Lower leg skin (tissue), 4 donors: Measurements from ENCODE around the gene GGA3. TPM values are rescaled to one million over a fixed set of nuclear protein-coding genes. Genes with fewer than 3 reads are reported as not detected.

Experiments
- DNase-seq, 2 donors: peaks; one replicate each; pipeline ENCODE4 v3.0.0-alpha.2; 2019; ENCODE audit warnings: low spot score in 2 of 2
- H3K4me3 ChIP-seq: fragments of 200-600 bp; sonication (generic); 2 replicates; pipeline ENCODE4 v1.5.1; 2017; ENCODE audit warnings: mild to moderate bottlenecking, low read depth; ENCODE audit not compliant: poor library complexity, severe bottlenecking
- POLR2A ChIP-seq, 2 donors: fragments of 450-650 bp; IDR thresholded peaks; one replicate each; pipeline ENCODE4 v1.6.1; 2016 to 2017; ENCODE audit warnings: antibody characterized with exemption in 2 of 2, mild to moderate bottlenecking in 1 of 2, moderate library complexity in 1 of 2
- WGBS, 2 donors: methylation state at CpG; one replicate each; pipeline ENCODE4 v1.1.5; 2018; 5-methylcytosine and 5-hydroxymethylcytosine counted together
- intact Hi-C: fragments of 100-400 bp; cut with DNase I; formaldehyde crosslinking; loops from one replicate; pipeline ENCODE4 v1.15.0; 2023; ENCODE audit warnings: low total_unique reads
- total RNA-seq, 4 donors: library from RNA; depleted of rRNA; stranded (reverse); fragments of >200 nt; gene quantifications; one replicate each; pipeline ENCODE4 v1.1.0, GENCODE V29; 2016
- TF ChIP-seq, protein P1 (sequence below), 3 donors: fragments of 450-650 bp; IDR thresholded peaks; one replicate each; pipeline ENCODE4 v1.5.1; 2016; ENCODE audit warnings: antibody characterized with exemption in 3 of 3, mild to moderate bottlenecking in 3 of 3, moderate library complexity in 2 of 3

The GGA3 gene
- total RNA-seq, 4 donors from 2014 or later = 27.5 to 43.1 (median 29.9) TPM

DNA sequence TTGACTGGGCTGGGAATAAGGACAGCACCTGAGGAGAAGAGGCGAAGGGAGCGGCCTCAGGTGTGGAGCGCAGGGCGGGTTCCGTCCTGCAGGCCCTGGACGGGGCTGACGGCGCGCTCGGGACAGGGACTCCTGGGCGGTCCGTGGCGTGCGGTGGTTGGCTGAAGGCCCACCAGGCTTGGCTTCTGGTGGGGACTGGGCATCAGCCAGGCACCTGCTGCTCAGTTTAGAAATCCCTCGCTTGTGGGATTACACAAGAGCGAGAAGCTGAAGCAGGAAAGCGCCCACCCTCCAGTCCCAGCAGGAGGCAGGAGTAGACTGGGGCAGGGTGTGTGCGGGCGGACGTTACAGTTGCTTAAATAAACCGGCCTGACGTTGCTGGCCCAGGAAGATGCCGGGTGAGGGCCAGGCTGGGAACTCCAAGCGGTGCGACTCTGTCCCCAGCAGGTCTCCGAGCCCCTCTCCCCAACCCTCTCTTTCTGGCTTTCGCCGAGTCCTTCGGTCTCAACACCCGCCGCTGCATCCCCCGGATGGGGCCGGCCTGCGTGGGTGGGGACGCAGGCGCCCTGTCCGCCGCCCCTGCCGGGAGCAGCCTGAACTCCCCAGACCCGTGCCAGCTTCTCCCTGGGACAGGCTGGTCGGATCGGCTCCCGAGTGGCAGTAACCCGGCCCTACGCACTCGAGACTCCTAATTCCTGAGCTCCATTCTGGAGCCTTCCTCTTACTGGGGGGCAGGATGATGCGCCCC, 9.0 kb upstream of the GGA3 start:
- 0 to 1% methylated on average over 30 to 37 of the region's 47 CpGs for WGBS, 2 donors
- peak overlapping the region; percentile 87 for H3K4me3 ChIP-seq
- intact Hi-C loops = no loop called here
- DNase-seq = peak; percentile 47 to 94
- no peak for TF ChIP-seq POLR2A (IDR thresholded peaks at IDR 0.05)
- TF ChIP-seq, protein P1, sequence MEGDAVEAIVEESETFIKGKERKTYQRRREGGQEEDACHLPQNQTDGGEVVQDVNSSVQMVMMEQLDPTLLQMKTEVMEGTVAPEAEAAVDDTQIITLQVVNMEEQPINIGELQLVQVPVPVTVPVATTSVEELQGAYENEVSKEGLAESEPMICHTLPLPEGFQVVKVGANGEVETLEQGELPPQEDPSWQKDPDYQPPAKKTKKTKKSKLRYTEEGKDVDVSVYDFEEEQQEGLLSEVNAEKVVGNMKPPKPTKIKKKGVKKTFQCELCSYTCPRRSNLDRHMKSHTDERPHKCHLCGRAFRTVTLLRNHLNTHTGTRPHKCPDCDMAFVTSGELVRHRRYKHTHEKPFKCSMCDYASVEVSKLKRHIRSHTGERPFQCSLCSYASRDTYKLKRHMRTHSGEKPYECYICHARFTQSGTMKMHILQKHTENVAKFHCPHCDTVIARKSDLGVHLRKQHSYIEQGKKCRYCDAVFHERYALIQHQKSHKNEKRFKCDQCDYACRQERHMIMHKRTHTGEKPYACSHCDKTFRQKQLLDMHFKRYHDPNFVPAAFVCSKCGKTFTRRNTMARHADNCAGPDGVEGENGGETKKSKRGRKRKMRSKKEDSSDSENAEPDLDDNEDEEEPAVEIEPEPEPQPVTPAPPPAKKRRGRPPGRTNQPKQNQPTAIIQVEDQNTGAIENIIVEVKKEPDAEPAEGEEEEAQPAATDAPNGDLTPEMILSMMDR (IDR thresholded peaks at IDR 0.05) = no peak

DNA sequence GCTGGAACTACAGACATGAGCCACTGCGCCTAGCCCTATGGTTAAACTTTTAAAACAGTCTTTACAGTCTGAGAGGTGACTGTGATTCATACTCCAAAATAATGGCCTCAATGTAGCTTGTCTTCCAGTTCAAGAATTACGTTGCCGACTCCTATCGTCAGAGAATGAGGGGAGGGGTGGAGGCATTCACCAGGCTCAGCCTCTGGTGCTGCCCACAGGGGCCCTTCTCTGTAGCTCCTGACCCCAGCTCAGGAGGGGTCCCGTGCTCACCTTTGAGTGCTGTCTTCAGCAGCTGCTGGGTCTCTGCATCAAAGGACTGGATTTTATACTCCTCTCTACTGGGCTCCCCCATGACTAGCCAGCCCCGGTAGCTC, 8.4 kb upstream of the GGA3 start:
- 14 to 18% methylated on average over 5 to 6 of the region's 6 CpGs for WGBS, 2 donors
- DNase-seq = no peak
- H3K4me3 ChIP-seq = peak overlapping the region; percentile 87
- intact Hi-C loops = no loop called here
- TF ChIP-seq, protein P1 (IDR thresholded peaks at IDR 0.05) = no peak

DNA sequence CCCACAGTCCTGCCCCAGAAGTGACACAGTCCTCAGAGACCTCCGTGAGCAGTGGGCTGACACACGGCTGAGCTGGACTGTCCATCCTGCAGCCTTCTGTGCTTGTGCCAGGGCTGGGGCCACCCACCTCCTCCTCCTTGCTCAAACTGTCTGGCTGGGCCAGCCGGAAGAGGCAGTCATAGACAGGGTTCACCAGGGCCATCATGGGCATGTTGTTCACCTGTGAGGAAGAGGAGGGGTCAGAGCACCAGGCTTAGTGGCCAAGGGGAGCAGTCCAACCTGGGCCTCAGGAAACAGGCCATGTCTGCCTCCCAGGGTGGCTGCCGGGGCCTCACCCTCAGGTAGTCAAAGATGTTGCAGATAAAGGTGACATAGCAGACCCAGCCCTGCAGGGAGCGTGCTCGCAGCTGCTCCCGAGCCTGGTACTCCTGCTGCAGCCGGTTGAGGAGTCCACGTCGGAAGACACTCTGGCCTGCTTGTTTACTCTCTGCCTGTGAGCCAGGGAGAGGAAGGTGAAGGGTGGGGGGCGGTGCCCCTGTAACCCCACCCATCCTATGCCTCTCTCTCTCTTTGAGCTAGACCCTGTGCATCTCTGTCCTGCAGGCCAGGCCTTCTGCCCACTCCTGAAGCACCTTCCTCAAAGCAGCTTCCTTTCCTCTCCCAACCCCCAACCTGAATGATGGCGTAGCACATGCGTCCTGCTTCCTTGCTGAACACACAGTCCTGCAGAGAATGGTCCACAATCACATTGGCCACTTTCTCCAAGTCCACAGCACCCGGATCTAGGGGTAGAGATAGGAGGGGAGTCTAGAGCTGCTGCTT, 6.2 kb upstream of the GGA3 start:
- 35 to 42% methylated on average over 14 of the region's 14 CpGs for whole genome bisulfite sequencing, 2 donors
- no peak for TF ChIP-seq POLR2A (IDR thresholded peaks at IDR 0.05)
- TF ChIP-seq, protein P1 (IDR thresholded peaks at IDR 0.05) = no peak
- no peak overlapping the region for H3K4me3 ChIP-seq
- intact Hi-C loops = no loop called here
- no peak for DNase-seq

DNA sequence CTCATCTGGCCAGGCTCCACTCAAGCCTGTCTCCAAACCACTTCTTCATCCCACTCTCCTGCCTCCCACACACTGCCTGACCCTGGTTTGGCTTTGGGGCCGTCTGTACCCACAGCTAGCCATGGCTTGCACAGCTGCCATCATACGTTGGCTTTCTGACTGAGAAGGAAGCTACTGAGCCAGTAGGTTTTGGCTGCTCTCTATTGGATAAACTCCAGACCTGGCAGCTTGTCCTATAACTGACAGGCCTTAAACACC, 5.7 kb upstream of the GGA3 start:
- TF ChIP-seq, protein P1 (IDR thresholded peaks at IDR 0.05) = no peak
- no peak for DNase-seq
- WGBS, 2 donors = 19 to 32% methylated on average over 2 of the region's 2 CpGs
- intact Hi-C loops = no loop called here
- no peak overlapping the region for H3K4me3 ChIP-seq

DNA sequence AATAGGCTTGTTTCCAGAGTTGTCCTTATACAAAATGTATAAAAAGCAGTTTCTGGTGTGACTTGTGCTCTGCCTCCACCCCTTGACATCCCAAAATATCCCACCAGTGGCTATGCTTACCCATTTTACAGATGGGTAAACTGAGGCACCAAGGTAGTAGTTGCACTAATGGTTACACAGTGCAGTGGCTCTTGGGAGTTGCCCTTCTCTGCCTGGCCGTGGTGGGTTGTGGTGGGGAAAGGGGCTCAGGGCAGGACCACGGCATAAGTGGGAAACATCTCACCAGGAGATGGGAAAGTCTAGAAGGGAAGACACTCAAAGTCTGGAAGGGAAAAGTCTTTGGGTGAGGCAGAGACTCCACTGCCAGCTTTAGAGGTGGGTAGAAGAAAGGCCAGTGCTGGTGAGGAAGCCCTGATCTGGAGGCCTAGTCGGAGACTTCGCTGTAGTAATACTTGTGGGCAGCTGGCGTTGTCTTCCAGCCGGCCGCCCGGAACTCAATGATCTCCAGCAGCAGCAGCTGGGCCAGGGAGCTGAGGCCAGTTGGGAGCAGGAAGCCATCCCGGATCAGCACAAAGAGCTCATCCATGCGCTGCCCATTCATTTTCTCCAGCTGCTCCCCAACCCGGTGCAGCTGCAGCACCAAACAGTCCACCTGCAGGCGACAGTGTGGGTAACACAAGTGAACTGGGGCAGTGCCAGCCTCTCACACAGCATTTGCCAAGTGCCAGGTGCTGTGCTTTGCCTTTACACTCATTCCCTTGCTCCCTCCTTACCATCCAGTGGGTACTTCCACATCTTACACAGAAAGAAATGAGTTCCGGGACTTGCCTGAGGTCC, 5.1 kb upstream of the GGA3 start:
- no peak overlapping the region for H3K4me3 ChIP-seq
- DNase-seq = no peak
- TF ChIP-seq, protein P1 (IDR thresholded peaks at IDR 0.05) = no peak
- no peak for TF ChIP-seq POLR2A (IDR thresholded peaks at IDR 0.05)
- WGBS, 2 donors = 83% methylated on average over 12 to 13 of the region's 13 CpGs
- intact Hi-C loops = no loop called here
